ENCODE measurements around the gene NSFL1C. TPM values are rescaled to one million over a fixed set of nuclear protein-coding genes. Genes with fewer than 3 reads are reported as not detected.

Gene NSFL1C
- total and polyA plus RNA-seq, 2 experiments from 2014 or later: 48.9 to 92.2 TPM

- Histone ChIP-seq H3K27me3 (ENCODE audit: insufficient read depth) (no peaks in the 10 kb centered on the region), H3K9me2 (ENCODE audit: insufficient read depth) (peaks cover 9% of the 10 kb centered on the region; the same call in 1 of the 2 replicates), H3K4me2 (no peak overlapping the region), H3K36me3 (ENCODE audit: insufficient read depth) (no peaks in the 10 kb centered on the region), H3F3A (replicated peaks; ENCODE audit: low read depth) (no peaks in the 10 kb centered on the region), H3K79me2 (replicated peaks; ENCODE audit: insufficient read depth) (no peaks in the 10 kb centered on the region), H3K4me3 (no peak overlapping the region), H2AFZ (no peak overlapping the region), H4K20me1 (replicated peaks; ENCODE audit: insufficient read depth) (no peaks in the 10 kb centered on the region), H3K4me1 (ENCODE audit: insufficient read depth) (no peaks in the 10 kb centered on the region), H3K27ac (ENCODE audit: low read depth) (no peak overlapping the region)
- ATAC-seq (peak; percentile 70), DNase-seq (ENCODE audit: low spot score) (peak; percentile 77)
- TF ChIP-seq ZNF114 (CRISPR knock-in tag; IDR thresholded peaks at IDR 0.05) (no peak), EZH2phosphoT487 (IDR thresholded peaks at IDR 0.05; ENCODE audit: unreplicated experiment) (no peak), CREB1 (CRISPR knock-in tag; IDR thresholded peaks at IDR 0.05; ENCODE audit: low read depth) (no peak), ETS1 (IDR thresholded peaks at IDR 0.05) (no peak), POLR2AphosphoS5 (IDR thresholded peaks at IDR 0.05; ENCODE audit: low read depth) (no peak)
- peaks cover 13% of the 10 kb centered on the region for H3K9me3 Mint-ChIP-seq
- H3K27me3 Mint-ChIP-seq (ENCODE audit: insufficient read depth, low read depth, poor library complexity): peaks cover 12% of the 10 kb centered on the region
- H3K4me3 Mint-ChIP-seq: no peak overlapping the region
- peak overlapping the region; percentile 38; the same call in 1 of the 2 replicates for H3K27ac Mint-ChIP-seq
- peaks cover 6% of the 10 kb centered on the region for H3K36me3 Mint-ChIP-seq (ENCODE audit: low read depth)
- peaks cover 7% of the 10 kb centered on the region for H3K4me1 Mint-ChIP-seq
These were observed 33.8 kb upstream of the NSFL1C start for GRCh38 chr20:1500496-1500895.

- Histone ChIP-seq H2AFZ (no peak overlapping the region), H3K4me3 (no peak overlapping the region), H3K4me2 (no peak overlapping the region), H4K20me1 (replicated peaks; ENCODE audit: insufficient read depth) (no peaks in the 10 kb centered on the region), H3K36me3 (ENCODE audit: insufficient read depth) (no peaks in the 10 kb centered on the region), H3F3A (replicated peaks; ENCODE audit: low read depth) (no peaks in the 10 kb centered on the region), H3K27ac (ENCODE audit: low read depth) (no peak overlapping the region), H3K79me2 (replicated peaks; ENCODE audit: insufficient read depth) (no peaks in the 10 kb centered on the region), H3K27me3 (ENCODE audit: insufficient read depth) (no peaks in the 10 kb centered on the region), H3K4me1 (ENCODE audit: insufficient read depth) (no peaks in the 10 kb centered on the region), H3K9me2 (ENCODE audit: insufficient read depth) (peaks cover 9% of the 10 kb centered on the region; the same call in 1 of the 2 replicates)
- H3K27ac Mint-ChIP-seq: peak overlapping the region; percentile 71
- H3K27me3 Mint-ChIP-seq (ENCODE audit: insufficient read depth, low read depth, poor library complexity): peaks cover 12% of the 10 kb centered on the region
- peaks cover 6% of the 10 kb centered on the region for H3K36me3 Mint-ChIP-seq (ENCODE audit: low read depth)
- peaks cover 13% of the 10 kb centered on the region for H3K9me3 Mint-ChIP-seq
- DNase-seq (ENCODE audit: low spot score): no peak
- no peak overlapping the region for H3K4me3 Mint-ChIP-seq
- H3K4me1 Mint-ChIP-seq: peaks cover 7% of the 10 kb centered on the region
- no peak for ATAC-seq
- TF ChIP-seq ZNF462 (CRISPR knock-in tag; IDR thresholded peaks at IDR 0.05): no peak
- no peak for TF ChIP-seq CTCF (conservative IDR thresholded peaks at IDR 0.05; ENCODE audit: low read depth in 2 of 2)
- TF ChIP-seq JUNB (IDR thresholded peaks at IDR 0.05; ENCODE audit: unreplicated experiment): no peak
- no peak for TF ChIP-seq CREB1 (CRISPR knock-in tag; IDR thresholded peaks at IDR 0.05; ENCODE audit: low read depth)
- no peak for TF ChIP-seq ZNF331 (CRISPR knock-in tag; IDR thresholded peaks at IDR 0.05; ENCODE audit: low read depth)
- TF ChIP-seq EZH2phosphoT487 (IDR thresholded peaks at IDR 0.05; ENCODE audit: unreplicated experiment): no peak
- TF ChIP-seq STAT1 (IDR thresholded peaks at IDR 0.05; ENCODE audit: unreplicated experiment): no peak
- TF ChIP-seq ZNF114 (CRISPR knock-in tag; IDR thresholded peaks at IDR 0.05): no peak
These were observed 33.1 kb upstream of the NSFL1C start for GRCh38 chr20:1499528-1500420.
